HG03108 (cell line): ENCODE measurements around the gene IGLON5.

Experiments used
- ATAC-seq: cut with Tn5 transposase; IDR thresholded peaks from one replicate; pipeline ENCODE4 v1.9.1; 2021; ENCODE audit warnings: moderate library complexity; ENCODE audit not compliant: unreplicated experiment

Gene IGLON5

GRCh38 chr19:51337861-51338562 is 26.6 kb downstream of the IGLON5 start:
- ATAC-seq = no peak

GRCh38 chr19:51338563-51339312 is 27.3 kb downstream of the IGLON5 start:
- ATAC-seq = peak; percentile 36

GRCh38 chr19:51339313-51339686 is 27.9 kb downstream of the IGLON5 start:
- ATAC-seq = no peak

GRCh38 chr19:51339687-51340656 is 28.5 kb downstream of the IGLON5 start:
- peak; percentile 42 for ATAC-seq

GRCh38 chr19:51341066-51341465 is 29.6 kb downstream of the IGLON5 start:
- ATAC-seq = no peak

- no peak for ATAC-seq
Observed at GRCh38 chr19:51341976-51342580, 30.6 kb downstream of the IGLON5 start, which contains the start of gene VSIG10L. TSS of gene VSIG10L (minus strand) at chr19:51342139. CDS start at chr19:51342124, 15 bp downstream.

- no peak for ATAC-seq
Observed at GRCh38 chr19:51342631-51343569, 31.5 kb downstream of the IGLON5 start.

- no peak for ATAC-seq
Observed at GRCh38 chr19:51345076-51345620, 33.7 kb downstream of the IGLON5 start.

GRCh38 chr19:51346742-51347141 is 35.3 kb downstream of the IGLON5 start:
- no peak for ATAC-seq

GRCh38 chr19:51347209-51347928 is 35.9 kb downstream of the IGLON5 start:
- no peak for ATAC-seq

GRCh38 chr19:51351266-51351990 is 40.0 kb downstream of the IGLON5 start:
- ATAC-seq = no peak

GRCh38 chr19:51352783-51353360 is 41.4 kb downstream of the IGLON5 start:
- ATAC-seq = no peak

GRCh38 chr19:51354103-51354741 is 42.8 kb downstream of the IGLON5 start:
- no peak for ATAC-seq

- ATAC-seq = no peak
Observed at GRCh38 chr19:51354742-51355148, 43.3 kb downstream of the IGLON5 start.

- ATAC-seq = no peak
Observed at GRCh38 chr19:51356159-51356801, 44.8 kb downstream of the IGLON5 start.

GRCh38 chr19:51357952-51358351 is 46.5 kb downstream of the IGLON5 start:
- no peak for ATAC-seq

- ATAC-seq = no peak
Observed at GRCh38 chr19:51359294-51359693, 47.9 kb downstream of the IGLON5 start.
